OCI-M2 (cell line): Measurements from ENCODE around the gene PDE7B.
"Not testable (repeated sequence)": the region's sequence is repeated elsewhere in the genome, so short reads cannot be mapped to it uniquely, and the experiment has no call there.

Experiments
- DNase-seq: peaks from one replicate; lab custom pipeline; 2025; ENCODE audit not compliant: unreplicated experiment; lab: John Stamatoyannopoulos, UW

Gene PDE7B

GRCh38 chr6:136095986-136096385 lies 244.5 kb downstream of the PDE7B start:
- no peak for DNase-seq

GRCh38 chr6:136102991-136103688 lies 251.6 kb downstream of the PDE7B start:
- no peak for DNase-seq

DNA sequence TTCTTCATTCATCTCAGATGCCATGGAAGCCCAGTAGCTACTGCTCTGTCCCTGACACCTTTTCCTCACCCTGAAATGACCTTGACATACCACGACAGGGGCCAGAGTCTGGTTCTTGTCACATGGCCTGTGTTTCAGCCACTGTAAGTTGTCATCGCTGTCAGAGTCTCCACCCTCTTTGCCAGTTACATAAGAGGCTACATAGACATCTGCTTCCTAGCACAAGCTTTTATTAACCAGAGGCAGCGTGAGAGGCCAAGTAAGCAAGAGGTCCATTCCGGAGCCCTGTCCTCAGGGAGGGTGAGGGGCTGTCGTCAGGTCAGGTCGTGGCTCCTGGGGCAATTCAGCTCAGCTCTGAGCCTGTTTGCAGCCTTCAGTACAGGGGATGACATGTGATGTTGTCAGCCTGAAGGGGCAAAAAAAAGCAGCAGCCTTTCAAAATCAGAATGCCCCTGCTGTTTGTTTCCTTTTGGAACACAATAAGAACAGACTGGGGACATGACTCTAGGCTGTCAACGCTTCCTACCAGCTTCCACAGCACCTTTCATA lies 252.3 kb downstream of the PDE7B start:
- DNase-seq = no peak

GRCh38 chr6:136104556-136104955 lies 253.1 kb downstream of the PDE7B start:
- no peak for DNase-seq

GRCh38 chr6:136105797-136106196 lies 254.3 kb downstream of the PDE7B start:
- DNase-seq = not testable (repeated sequence)

DNA sequence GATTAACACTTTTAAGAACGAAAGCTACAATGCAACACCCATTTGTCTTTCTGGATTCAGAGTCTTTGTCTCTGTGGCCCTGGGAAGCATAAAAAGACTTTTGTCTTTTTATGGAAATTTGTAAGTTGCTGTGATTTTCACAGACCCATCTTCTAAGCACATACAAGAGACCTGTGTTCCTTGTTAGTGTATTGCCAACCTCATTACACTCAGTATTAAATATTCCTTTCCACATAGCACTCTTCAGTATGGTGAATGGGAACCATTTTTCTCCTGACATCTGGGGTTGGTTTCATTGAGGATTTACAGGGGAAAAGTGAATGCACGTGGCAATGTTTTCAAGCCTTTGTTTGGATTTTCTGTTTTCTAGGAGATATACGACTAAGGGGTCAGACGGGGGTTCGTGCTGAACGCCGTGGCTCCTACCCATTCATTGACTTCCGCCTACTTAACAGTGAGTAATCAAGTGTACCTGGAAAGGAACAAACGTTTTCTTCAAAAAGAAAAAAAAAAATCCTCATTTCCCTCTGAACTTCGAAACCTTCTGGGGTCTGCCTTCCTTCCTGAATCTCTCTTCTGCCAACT lies 257.0 kb downstream of the PDE7B start:
- DNase-seq = no peak

- DNase-seq = no peak
These were observed 260.3 kb downstream of the PDE7B start for GRCh38 chr6:136111831-136112230.

DNA sequence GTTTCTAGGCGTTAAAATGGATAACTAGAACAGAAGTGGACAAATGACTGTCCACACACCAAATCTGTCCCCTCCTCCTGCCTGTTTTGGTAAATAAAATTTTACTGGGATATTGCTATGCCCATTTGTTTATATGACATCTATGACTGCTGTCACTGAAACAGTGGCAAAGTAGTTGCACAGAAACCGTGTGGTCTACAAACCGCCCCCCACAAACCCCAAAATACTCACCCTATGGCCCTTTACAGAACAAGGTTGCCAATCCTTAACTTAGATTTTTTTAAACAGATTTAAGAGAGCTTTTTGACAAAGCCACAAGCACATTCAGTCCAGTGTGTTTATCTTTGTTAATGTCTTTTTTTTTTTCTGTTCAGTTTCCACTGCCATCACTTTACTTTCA lies 260.8 kb downstream of the PDE7B start:
- DNase-seq = no peak

DNA sequence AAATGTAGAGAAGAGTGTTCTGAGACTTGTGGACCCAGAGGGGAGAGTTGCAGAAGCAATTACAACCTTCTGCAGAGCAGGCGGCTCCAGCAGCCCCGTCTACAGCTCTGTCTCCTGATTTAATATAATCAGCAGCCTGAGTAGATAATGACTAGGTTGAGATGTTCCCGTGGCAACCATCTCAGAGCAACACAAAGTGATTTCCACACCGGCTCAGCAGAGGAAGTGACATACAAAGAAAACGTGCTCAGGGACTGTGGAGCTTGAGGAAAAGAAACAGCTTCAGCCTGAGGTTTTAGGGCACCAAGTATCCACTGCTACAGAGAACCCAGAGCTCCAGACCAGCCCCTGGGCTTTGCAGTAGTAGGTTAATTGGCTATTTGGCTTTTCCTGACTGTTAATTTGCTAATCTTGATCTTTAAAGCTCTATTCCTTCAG lies 262.3 kb downstream of the PDE7B start:
- DNase-seq = no peak

- DNase-seq = no peak
These were observed 263.2 kb downstream of the PDE7B start for GRCh38 chr6:136114661-136115060.

DNA sequence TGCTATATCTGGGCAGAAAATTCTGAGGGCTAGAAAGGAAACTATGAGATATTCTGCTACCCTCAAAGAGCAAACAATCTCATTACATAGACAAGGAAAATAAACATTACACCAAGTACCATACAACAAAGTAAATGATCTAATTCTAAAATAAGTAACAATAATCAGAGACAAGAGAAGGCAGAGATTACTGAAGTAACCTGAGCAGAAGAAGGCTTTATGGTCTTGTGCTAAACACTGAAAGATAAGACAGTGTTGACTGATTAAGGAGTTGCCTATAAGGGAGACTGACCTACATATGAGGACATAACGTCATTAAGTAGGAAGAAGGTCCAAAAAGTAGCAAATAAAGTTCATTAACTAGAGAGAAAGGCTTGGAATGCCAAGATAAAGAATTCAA lies 264.4 kb downstream of the PDE7B start:
- DNase-seq = no peak

- no peak for DNase-seq
These were observed 265.6 kb downstream of the PDE7B start for GRCh38 chr6:136117081-136117480.

GRCh38 chr6:136118787-136119186 lies 267.3 kb downstream of the PDE7B start:
- DNase-seq = no peak

- DNase-seq = no peak
These were observed 272.0 kb downstream of the PDE7B start for GRCh38 chr6:136123468-136123867.

DNA sequence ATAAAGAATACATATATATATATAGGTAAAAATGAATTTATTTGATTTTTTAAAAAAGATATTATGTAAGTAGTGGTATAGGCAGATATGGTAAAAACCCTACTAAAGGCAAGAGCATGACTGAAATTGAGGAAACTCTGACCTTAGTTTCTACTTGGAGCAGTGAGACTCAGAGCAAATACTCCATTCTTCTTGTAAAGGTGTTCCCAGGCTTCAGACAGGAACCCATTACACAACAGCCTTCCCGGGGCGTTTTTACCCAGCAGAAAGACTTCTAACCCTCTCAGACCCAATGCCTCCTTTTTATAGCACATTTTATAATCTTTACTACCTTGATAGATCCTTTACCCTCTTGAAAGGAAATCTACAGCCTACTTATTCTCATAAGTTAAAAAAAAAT lies 274.1 kb downstream of the PDE7B start:
- no peak for DNase-seq

DNA sequence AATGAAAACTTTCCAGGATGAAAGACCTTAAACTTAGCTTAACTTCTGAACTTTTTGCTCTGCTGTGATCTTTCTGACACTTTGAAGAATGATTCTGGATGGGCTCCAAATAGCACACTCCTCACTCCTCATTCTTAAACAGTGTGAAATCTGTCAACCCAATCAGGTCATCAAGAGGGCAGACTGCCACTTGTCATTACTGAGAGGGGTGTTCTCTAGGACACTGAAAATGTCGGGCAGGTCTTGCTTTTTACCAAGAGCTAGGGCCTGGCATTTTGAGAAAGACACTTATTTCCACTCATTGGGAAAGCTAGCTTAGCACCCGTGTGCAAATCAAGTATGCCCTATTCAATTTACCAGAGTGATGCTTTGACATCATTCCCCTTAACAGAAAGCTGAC lies 276.4 kb downstream of the PDE7B start:
- no peak for DNase-seq

DNA sequence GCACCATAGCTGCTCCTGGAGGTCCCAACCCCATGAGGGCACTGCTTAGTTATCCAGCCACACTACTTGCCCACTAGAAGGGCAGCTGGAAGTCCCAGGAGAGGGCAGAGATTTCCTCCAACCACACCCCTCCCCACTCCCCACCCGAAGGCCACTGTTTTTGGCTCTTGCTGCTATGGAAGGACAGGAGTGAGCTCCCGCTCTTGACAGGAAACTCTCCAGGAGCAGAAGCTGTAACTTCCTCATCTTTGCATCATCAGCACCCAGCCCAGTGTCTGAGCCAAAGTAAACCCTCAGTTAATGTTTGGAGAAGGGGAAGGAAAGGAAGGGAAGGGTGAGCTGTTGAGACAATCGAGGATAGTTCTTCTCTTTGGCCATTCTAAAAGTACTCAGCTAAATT lies 277.9 kb downstream of the PDE7B start:
- DNase-seq = no peak

GRCh38 chr6:136134268-136134667 lies 282.8 kb downstream of the PDE7B start:
- no peak for DNase-seq

DNA sequence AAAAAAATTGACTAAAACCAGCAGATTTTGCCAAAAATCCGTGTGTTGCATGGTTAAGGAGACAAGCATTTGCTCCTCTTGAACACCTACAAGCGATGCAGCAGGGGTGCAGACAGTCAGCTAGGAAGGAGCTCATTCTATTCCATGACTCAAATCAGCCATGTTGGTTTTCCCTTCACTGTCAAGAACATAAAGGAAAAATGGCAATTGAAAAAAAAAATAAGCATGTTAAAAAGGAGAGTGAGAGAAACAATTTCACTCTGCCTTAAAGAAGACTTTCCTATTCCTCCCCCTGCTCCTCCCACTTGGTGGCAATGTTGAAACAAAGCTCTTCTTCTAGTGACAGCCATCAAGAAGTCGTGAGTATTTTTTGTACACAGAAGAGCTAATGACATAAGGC lies 283.2 kb downstream of the PDE7B start:
- DNase-seq = no peak

DNA sequence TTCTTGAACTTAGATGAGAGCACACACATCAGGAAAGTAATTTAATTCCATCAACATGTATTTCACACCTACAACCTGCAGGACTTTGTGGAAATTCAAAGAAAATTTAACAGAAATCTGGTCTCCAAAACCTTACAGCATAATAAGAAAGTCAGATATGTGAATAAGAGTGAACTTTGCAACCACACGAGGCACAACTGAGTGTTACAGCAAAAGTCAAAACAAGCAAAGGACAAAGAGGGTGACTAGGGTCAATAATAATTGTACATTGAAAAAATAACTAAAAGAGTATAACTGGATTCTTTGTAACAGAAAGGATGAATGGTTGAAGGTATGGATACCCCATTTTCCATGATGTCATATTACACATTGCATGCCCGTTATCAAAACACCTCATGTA lies 284.8 kb downstream of the PDE7B start:
- DNase-seq = no peak

DNA sequence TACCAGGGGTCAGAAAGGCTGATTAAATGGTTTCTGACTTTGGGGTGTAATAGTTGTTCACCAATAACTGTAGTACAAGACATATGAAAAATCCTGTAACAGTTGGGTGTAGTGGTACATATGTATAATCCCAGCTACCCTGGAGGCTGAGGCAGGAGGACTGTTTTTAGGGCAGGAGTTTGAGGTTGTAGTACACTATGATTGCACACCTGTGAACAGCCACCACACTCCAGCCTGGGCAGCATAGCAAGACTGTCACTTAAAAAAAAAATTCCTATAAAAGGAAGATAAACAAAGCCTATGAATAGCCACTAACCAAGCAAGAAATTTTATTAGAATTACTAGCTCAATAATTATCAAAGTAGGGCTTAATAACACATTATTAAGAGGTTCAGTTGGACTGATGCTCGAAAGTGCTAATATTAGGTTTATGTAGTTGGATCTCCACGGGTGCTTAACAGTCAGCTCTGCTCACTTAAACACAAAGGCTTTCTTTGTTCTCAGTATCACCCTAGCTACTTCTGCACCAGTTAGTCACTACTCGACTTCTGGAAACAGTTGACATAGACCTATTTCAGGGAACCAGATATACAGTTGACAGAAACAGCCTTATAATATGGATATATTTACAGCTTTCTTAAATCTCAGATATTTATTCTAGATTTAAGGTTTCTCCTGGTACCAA lies 285.6 kb downstream of the PDE7B start:
- no peak for DNase-seq

- no peak for DNase-seq
These were observed 286.4 kb downstream of the PDE7B start for GRCh38 chr6:136137739-136138402.
